ENCODE data around the gene FBLN1. TPM values are rescaled to one million over a fixed set of nuclear protein-coding genes. Genes with fewer than 3 reads are reported as not detected.

The FBLN1 gene
- total and polyA plus RNA-seq, 2 of the 8 experiments (the other 6 are each of a cell fraction or from before 2014, with no cell fraction given), result 159 to 168 TPM

- Histone ChIP-seq H3K79me1 (ENCODE audit: low read depth, low read length) (no peaks in the 10 kb centered on the region), H3K23me2 (ENCODE audit: low read depth, low read length) (no peaks in the 10 kb centered on the region), H3K4me3 (ENCODE audit: extremely low read depth in 1 of 4, insufficient read depth in 2 of 4, low read depth in 3 of 4, low read length in 4 of 4) (no peak overlapping the region), H3K9me3 (ENCODE audit: insufficient read depth in 2 of 2, low read depth in 1 of 2, low read length in 1 of 2) (no peaks in the 10 kb centered on the region), H3K27me3 (replicated peaks in 1 of 4; ENCODE audit: control insufficient read depth in 3 of 4, extremely low read depth in 1 of 4, insufficient read depth in 3 of 4, low read length in 3 of 4) (no peaks in the 10 kb centered on the region), H3K9ac (replicated peaks in 1 of 4; ENCODE audit: extremely low read depth in 1 of 4, low read depth in 3 of 4, low read length in 3 of 4) (no peak overlapping the region), H2AK5ac (ENCODE audit: low read depth, low read length) (no peak overlapping the region), H4K8ac (ENCODE audit: extremely low read depth, insufficient read depth, low read length) (no peak overlapping the region), H4K5ac (ENCODE audit: insufficient read length, low read depth, low read length) (no peak overlapping the region), H3K23ac (ENCODE audit: insufficient read length) (no peak overlapping the region), H2BK120ac (replicated peaks; ENCODE audit: low read depth, low read length) (no peak overlapping the region), H2BK20ac (ENCODE audit: low read length) (no peak overlapping the region), H3K79me2 (ENCODE audit: control insufficient read depth in 1 of 2, insufficient read depth in 2 of 2, low read length in 2 of 2) (no peaks in the 10 kb centered on the region), H4K20me1 (replicated peaks in 1 of 2; ENCODE audit: control insufficient read depth in 1 of 2, insufficient read depth in 2 of 2, low read length in 2 of 2) (peaks cover 4 to 10% of the 10 kb centered on the region in 2 experiments), H2AFZ (ENCODE audit: low read length) (no peak overlapping the region), H2BK5ac (ENCODE audit: low read depth, low read length) (no peak overlapping the region), H3K36me3 (ENCODE audit: control insufficient read depth in 2 of 4, insufficient read depth in 4 of 4, low read length in 3 of 4) (peaks cover 18 to 44% (median 35%) of the 10 kb centered on the region in 4 experiments; a peak in 6 of 8 replicates), H3K14ac (ENCODE audit: insufficient read length) (no peak overlapping the region), H4K91ac (replicated peaks; ENCODE audit: insufficient read length, low read length) (no peak overlapping the region), H3K4ac (replicated peaks; ENCODE audit: insufficient read length, low read depth, low read length) (no peak overlapping the region), H3K18ac (ENCODE audit: extremely low read depth, low read length) (no peak overlapping the region), H3K4me2 (ENCODE audit: insufficient read depth in 1 of 2, low read depth in 2 of 2, low read length in 2 of 2) (no peak overlapping the region), H3K4me1 (replicated peaks in 1 of 4; ENCODE audit: control insufficient read depth in 3 of 4, insufficient read depth in 4 of 4, low read length in 3 of 4) (no peaks in the 10 kb centered on the region), H2BK12ac (ENCODE audit: low read depth, low read length) (no peak overlapping the region), H3K27ac (ENCODE audit: low read depth, low read length) (no peak overlapping the region), H2BK15ac (ENCODE audit: low read length) (no peak overlapping the region), H3K56ac (replicated peaks; ENCODE audit: insufficient read length, low read depth, low read length) (no peak overlapping the region)
- 71% methylated on average over 3 of the region's 3 CpGs; no CpG with 5 or more reads in 1 of the 2 experiments for WGBS, 2 experiments (ENCODE audit: extremely low coverage in 1 of 2, insufficient coverage in 1 of 2, insufficient read length in 1 of 2, insufficient replicate concordance in 2 of 2, low coverage in 1 of 2, low lambda C conversion rate in 2 of 2, missing lambda C conversion rate in 1 of 2)
- POLR2A ChIA-PET (ENCODE audit: partially characterized antibody), result interaction anchor here (0.7 kb wide), 1 partner anchor 12 kb away, joined by 3 read pairs; no protein-coding TSS in a partner anchor
- CTCF ChIA-PET (ENCODE audit: partially characterized antibody), result interaction anchor here (0.6 to 3.7 kb wide), 3 partner anchors 20 to 474 kb away, joined by 3 to 17 read pairs (median 3); no protein-coding TSS in a partner anchor
- DNase-seq (ENCODE audit: low read depth in 1 of 2, low spot score in 2 of 2), result no peak
- FAIRE-seq, result no peak
- TF ChIP-seq HDAC2 (IDR thresholded peaks at IDR 0.05; ENCODE audit: borderline replicate concordance in 1 of 2, low read depth in 2 of 2, low read length in 2 of 2) (no peak), HDAC6 (IDR thresholded peaks at IDR 0.05; ENCODE audit: low read depth, low read length) (no peak), POLR2AphosphoS5 (IDR thresholded peaks at IDR 0.05; ENCODE audit: low read depth, low read length) (no peak), NANOG (IDR thresholded peaks at IDR 0.05; ENCODE audit: insufficient read depth, low read depth, low read length, poor library complexity, severe bottlenecking) (no peak), GABPA (IDR thresholded peaks at IDR 0.05; ENCODE audit: borderline replicate concordance, insufficient read depth, low read length) (no peak), RAD21 (IDR thresholded peaks at IDR 0.05 in 1 of 2, conservative IDR thresholded peaks at IDR 0.05 in 1 of 2; ENCODE audit: low read depth in 2 of 2, low read length in 2 of 2) (no peak), MAFK (IDR thresholded peaks at IDR 0.05; ENCODE audit: low read depth, low read length) (no peak), EP300 (IDR thresholded peaks at IDR 0.05; ENCODE audit: borderline replicate concordance in 1 of 2, low read depth in 2 of 2, low read length in 2 of 2) (no peak), KDM4A (IDR thresholded peaks at IDR 0.05; ENCODE audit: low read depth, low read length, severe bottlenecking) (no peak), JUND (IDR thresholded peaks at IDR 0.05; ENCODE audit: low read length) (no peak), RBBP5 (IDR thresholded peaks at IDR 0.05; ENCODE audit: borderline replicate concordance, low read depth, low read length) (no peak)
Measured at GRCh38 chr22:45532235-45532631, 29.6 kb downstream of the FBLN1 start.

Data from H1 (cell line).